HCT116 (cell line): ENCODE data around the gene TBL1X. TPM values are rescaled to one million over a fixed set of nuclear protein-coding genes. Genes with fewer than 3 reads are reported as not detected.

Experiments
- ATAC-seq: fragments of 200-7000 bp; cut with Tn5 transposase; 2 replicates; pipeline ENCODE4 v1.9.1; 2020; ENCODE audit warnings: mild to moderate bottlenecking, moderate library complexity
- BruUV-seq: library from RNA; stranded (reverse); fragments of 400-500 nt; replicated peaks from 2 replicates; lab custom pipeline; 2021; lab: Mats Ljungman, UMichigan
- CTCF ChIA-PET: fragments of 300-600 bp; sonication (Branson Sonifier 250); formaldehyde crosslinking; loops from one replicate; lab custom pipeline; 2021; ENCODE audit warnings: antibody characterized with exemption; lab: Charles Lee
- POLR2A ChIA-PET: fragments of 300-600, 350-600 bp; sonication (Branson Sonifier 250); formaldehyde crosslinking; loops from one replicate; lab custom pipeline; 2021; ENCODE audit warnings: antibody characterized with exemption; lab: Charles Lee
- RAD21 ChIA-PET, 2 experiments: fragments of 300-600 bp; sonication (Branson Sonifier 250); formaldehyde crosslinking; loops; one replicate each; lab custom pipeline; 2023; ENCODE audit warnings: low total read pairs in 2 of 2; ENCODE audit not compliant: uncharacterized antibody in 2 of 2, unreplicated experiment in 2 of 2, low non-redundant PET in 1 of 2; lab: Charles Lee
- DNase-seq: peaks from one replicate; pipeline ENCODE4 v3.0.0-alpha.2; 2010; ENCODE audit warnings: low read depth, low spot score
- H2AFZ ChIP-seq: fragments of 200-600 bp; shearing (Covaris generic), sonication (generic); 2 replicates; pipeline ENCODE4 v1.6.1; 2017; ENCODE audit warnings: low read depth, mixed run types, mixed read lengths, antibody characterized with exemption, low read length; ENCODE audit not compliant: poor library complexity, severe bottlenecking
- H3K27ac ChIP-seq: 2 replicates; pipeline ENCODE4 v1.5.1; 2012; ENCODE audit warnings: low read depth, low read length
- H3K27me3 ChIP-seq: fragments of 200-600 bp; sonication (generic); 2 replicates; pipeline ENCODE4 v1.6.1; 2016; ENCODE audit warnings: mixed run types, low read length, mixed read lengths; ENCODE audit not compliant: insufficient read depth
- H3K36me3 ChIP-seq, 2 experiments: fragments of 200-500 bp in 1 of 2; fragments of 200-600 bp in 1 of 2; sonication (Bioruptor generic) in 1 of 2; sonication (generic) in 1 of 2; 2 replicates each; pipeline versions ENCODE4 v1.5.1 to v1.6.1; 2014 to 2016; ENCODE audit warnings: low read length in 2 of 2, inconsistent platforms in 1 of 2, mixed read lengths in 1 of 2, mixed run types in 1 of 2; ENCODE audit not compliant: insufficient read depth in 2 of 2, control insufficient read depth in 1 of 2
- H3K4me1 ChIP-seq, 2 experiments: fragments of 200-600 bp in 1 of 2; sonication (generic) in 1 of 2; 2 replicates each; pipeline versions ENCODE4 v1.5.1 to v1.6.1; 2012 to 2017; ENCODE audit warnings: low read length in 2 of 2, inconsistent platforms in 1 of 2, mild to moderate bottlenecking in 1 of 2, mixed read lengths in 1 of 2, mixed run types in 1 of 2, moderate library complexity in 1 of 2; ENCODE audit not compliant: insufficient read depth in 2 of 2, control insufficient read depth in 1 of 2
- H3K4me2 ChIP-seq: fragments of 200-600 bp; sonication (generic); 2 replicates; pipeline ENCODE4 v1.6.1; 2017; ENCODE audit warnings: mixed run types, low read length, mixed read lengths
- H3K4me3 ChIP-seq, 2 experiments: fragments of 200-600 bp in 1 of 2; sonication (generic) in 1 of 2; replicated peaks in 1 of 2; 2 replicates each; pipeline ENCODE4 v1.5.1; 2011 to 2016; ENCODE audit warnings: low read length in 2 of 2, control low read depth in 1 of 2, low read depth in 1 of 2, mild to moderate bottlenecking in 1 of 2, mixed read lengths in 1 of 2, mixed run types in 1 of 2
- H3K79me2 ChIP-seq: fragments of 200-600 bp; sonication (generic); 2 replicates; pipeline ENCODE4 v1.6.1; 2017; ENCODE audit warnings: mild to moderate bottlenecking, mixed run types, low read length, moderate library complexity, mixed read lengths; ENCODE audit not compliant: insufficient read depth
- H3K9ac ChIP-seq: fragments of 200-600 bp; sonication (generic); 2 replicates; pipeline ENCODE4 v1.6.1; 2016; ENCODE audit warnings: low read length, mixed read lengths
- H3K9me2 ChIP-seq: fragments of 200-600 bp; sonication (generic), shearing (Covaris generic); 2 replicates; pipeline ENCODE4 v1.6.1; 2017; ENCODE audit warnings: mixed run types, mild to moderate bottlenecking, moderate library complexity; ENCODE audit not compliant: insufficient read depth
- H3K9me3 ChIP-seq, 2 experiments: fragments of 200-500 bp in 1 of 2; fragments of 200-600 bp in 1 of 2; sonication (Bioruptor generic) in 1 of 2; sonication (generic) in 1 of 2; 2 replicates each; pipeline ENCODE4 v1.6.1; 2014 to 2017; ENCODE audit warnings: low read length in 2 of 2, mixed read lengths in 2 of 2, inconsistent platforms in 1 of 2, low read depth in 1 of 2, mild to moderate bottlenecking in 1 of 2, mixed run types in 1 of 2, moderate library complexity in 1 of 2; ENCODE audit not compliant: control insufficient read depth in 1 of 2, insufficient read depth in 1 of 2
- H4K20me1 ChIP-seq: fragments of 200-600 bp; sonication (generic), shearing (Covaris generic); 2 replicates; pipeline ENCODE4 v1.6.1; 2017; ENCODE audit warnings: mixed run types, mild to moderate bottlenecking, moderate library complexity; ENCODE audit not compliant: insufficient read depth
- ATF3 ChIP-seq: IDR thresholded peaks from 2 replicates; pipeline ENCODE4 v1.6.1; 2012
- CBX3 ChIP-seq: IDR thresholded peaks from 2 replicates; pipeline ENCODE4 v1.6.1; 2012; ENCODE audit warnings: low read depth
- CEBPB ChIP-seq: IDR thresholded peaks from 2 replicates; pipeline ENCODE4 v1.6.1; 2012; ENCODE audit warnings: low read depth
- EGR1 ChIP-seq: IDR thresholded peaks from 2 replicates; pipeline ENCODE4 v1.6.1; 2012; ENCODE audit warnings: low read depth
- EZH2phosphoT487 ChIP-seq: fragments of 200-600 bp; IDR thresholded peaks from 2 replicates; pipeline ENCODE4 v1.6.1; 2018; ENCODE audit warnings: antibody characterized with exemption, borderline replicate concordance
- FOSL1 ChIP-seq: IDR thresholded peaks from 2 replicates; pipeline ENCODE4 v1.6.1; 2012; ENCODE audit warnings: low read depth
- POLR2A ChIP-seq: IDR thresholded peaks from 2 replicates; pipeline ENCODE4 v1.7.0; 2011; ENCODE audit warnings: borderline replicate concordance; ENCODE audit not compliant: insufficient read depth, insufficient read length; ENCODE audit errors: extremely low read depth
- RAD21 ChIP-seq: IDR thresholded peaks from 2 replicates; pipeline ENCODE4 v1.6.1; 2012; ENCODE audit warnings: low read depth, mild to moderate bottlenecking
- REST ChIP-seq: IDR thresholded peaks from 2 replicates; pipeline ENCODE4 v1.6.1; 2012; ENCODE audit warnings: low read depth
- SP1 ChIP-seq: IDR thresholded peaks from 2 replicates; pipeline ENCODE4 v1.6.1; 2012; ENCODE audit warnings: low read depth
- SRF ChIP-seq: IDR thresholded peaks from 2 replicates; pipeline ENCODE4 v1.6.1; 2012; ENCODE audit warnings: low read depth
- TCF7L2 ChIP-seq: IDR thresholded peaks from 2 replicates; pipeline ENCODE4 v1.7.0; 2011; ENCODE audit warnings: borderline replicate concordance, inconsistent platforms; ENCODE audit not compliant: insufficient read depth, insufficient read length; ENCODE audit errors: extremely low read depth
- YY1 ChIP-seq: IDR thresholded peaks from 2 replicates; pipeline ENCODE4 v1.6.1; 2011; ENCODE audit warnings: low read length, low read depth, moderate library complexity, mild to moderate bottlenecking; ENCODE audit not compliant: insufficient replicate concordance; ENCODE audit errors: extremely low read depth
- ZBTB33 ChIP-seq: IDR thresholded peaks from 2 replicates; pipeline ENCODE4 v1.6.1; 2011; ENCODE audit warnings: mild to moderate bottlenecking, low read length, moderate library complexity; ENCODE audit not compliant: insufficient replicate concordance; ENCODE audit errors: extremely low read depth
- ZFX ChIP-seq: fragments of 450-650 bp; IDR thresholded peaks from 2 replicates; pipeline ENCODE4 v1.6.1; 2017
- ZNF274 ChIP-seq: fragments of 200-500 bp; sonication (Bioruptor generic); IDR thresholded peaks from 2 replicates; pipeline ENCODE4 v1.6.1; 2014; ENCODE audit warnings: mild to moderate bottlenecking, low read depth, low read length, inconsistent platforms
- intact Hi-C: fragments of 100-400 bp; cut with micrococcal nuclease; formaldehyde crosslinking; loops from 2 replicates; pipeline ENCODE4 v1.10.0; 2022
- total RNA-seq: library from RNA; stranded (reverse); gene quantifications from one replicate; pipeline ENCODE4 v1.2.1, GENCODE V29; 2021; ENCODE audit not compliant: unreplicated experiment
- TF ChIP-seq, protein P1 (sequence below), 3 experiments: fragments of 200-600 bp in 1 of 3; sonication (generic) in 1 of 3; IDR thresholded peaks in 2 of 3; conservative IDR thresholded peaks in 1 of 3; 2 replicates each; pipeline ENCODE4 v1.5.1; 2012 to 2017; ENCODE audit warnings: low read depth in 2 of 3, low read length in 2 of 3, antibody characterized with exemption in 1 of 3, borderline replicate concordance in 1 of 3, control low read depth in 1 of 3, mild to moderate bottlenecking in 1 of 3, mixed read lengths in 1 of 3, mixed run types in 1 of 3, moderate library complexity in 1 of 3; ENCODE audit not compliant: insufficient read depth in 1 of 3

TBL1X gene
- total RNA-seq, 1 experiment from 2014 or later, result 37.8 TPM

DNA sequence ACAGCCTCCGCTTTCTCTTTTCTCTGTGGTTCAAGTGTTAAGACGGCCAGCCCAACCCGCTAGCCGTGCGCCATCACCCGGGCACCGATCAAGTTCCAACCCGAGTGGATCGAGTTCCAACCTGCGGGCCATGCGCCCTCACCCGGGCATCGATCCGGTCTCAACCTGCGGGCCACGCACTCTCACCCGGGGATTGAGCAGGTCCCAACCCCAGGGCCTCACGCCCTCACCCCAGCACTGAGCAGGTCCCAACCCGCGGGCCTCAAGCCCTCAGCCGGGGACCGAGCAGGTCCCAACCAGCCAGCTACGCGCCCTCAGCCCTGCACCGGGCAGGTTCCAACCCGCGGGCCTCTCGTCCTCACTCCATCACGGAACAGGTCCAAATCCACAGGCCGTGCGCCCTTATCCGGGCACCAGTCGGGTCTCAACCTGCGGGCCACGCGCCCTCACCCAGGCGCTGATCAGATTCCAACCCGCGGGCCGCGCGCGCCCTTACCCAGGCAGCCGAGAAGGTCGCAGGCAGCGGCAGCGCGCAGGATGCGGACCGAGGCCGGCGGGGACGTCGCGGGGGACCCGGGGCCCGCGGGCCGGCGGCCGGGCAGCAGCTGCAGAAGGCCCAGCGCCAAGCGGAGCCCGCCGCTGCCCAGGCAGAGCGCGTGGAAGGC lies 300.3 kb downstream of the TBL1X start:
- no peaks in the 10 kb centered on the region for H3K36me3 ChIP-seq
- no peaks in the 10 kb centered on the region for H3K9me3 ChIP-seq
- no peak overlapping the region for H3K9ac ChIP-seq
- H2AFZ ChIP-seq, result no peak overlapping the region
- H3K4me1 ChIP-seq, result no peaks in the 10 kb centered on the region
- no peak for DNase-seq
- no peak for TF ChIP-seq ATF3
- TF ChIP-seq ZBTB33, result no peak
- TF ChIP-seq ZFX, result no peak
- no peak for TF ChIP-seq SRF
- TF ChIP-seq TCF7L2, result no peak
- TF ChIP-seq YY1, result no peak
- TF ChIP-seq CEBPB, result no peak
- TF ChIP-seq POLR2A, result no peak
- no peak for TF ChIP-seq CBX3
- no peak for TF ChIP-seq RAD21
- TF ChIP-seq SP1, result no peak
- no peak for TF ChIP-seq ZNF274
- no peak for TF ChIP-seq REST
- TF ChIP-seq EGR1, result no peak
- no peak for TF ChIP-seq EZH2phosphoT487
- TF ChIP-seq, protein P1, sequence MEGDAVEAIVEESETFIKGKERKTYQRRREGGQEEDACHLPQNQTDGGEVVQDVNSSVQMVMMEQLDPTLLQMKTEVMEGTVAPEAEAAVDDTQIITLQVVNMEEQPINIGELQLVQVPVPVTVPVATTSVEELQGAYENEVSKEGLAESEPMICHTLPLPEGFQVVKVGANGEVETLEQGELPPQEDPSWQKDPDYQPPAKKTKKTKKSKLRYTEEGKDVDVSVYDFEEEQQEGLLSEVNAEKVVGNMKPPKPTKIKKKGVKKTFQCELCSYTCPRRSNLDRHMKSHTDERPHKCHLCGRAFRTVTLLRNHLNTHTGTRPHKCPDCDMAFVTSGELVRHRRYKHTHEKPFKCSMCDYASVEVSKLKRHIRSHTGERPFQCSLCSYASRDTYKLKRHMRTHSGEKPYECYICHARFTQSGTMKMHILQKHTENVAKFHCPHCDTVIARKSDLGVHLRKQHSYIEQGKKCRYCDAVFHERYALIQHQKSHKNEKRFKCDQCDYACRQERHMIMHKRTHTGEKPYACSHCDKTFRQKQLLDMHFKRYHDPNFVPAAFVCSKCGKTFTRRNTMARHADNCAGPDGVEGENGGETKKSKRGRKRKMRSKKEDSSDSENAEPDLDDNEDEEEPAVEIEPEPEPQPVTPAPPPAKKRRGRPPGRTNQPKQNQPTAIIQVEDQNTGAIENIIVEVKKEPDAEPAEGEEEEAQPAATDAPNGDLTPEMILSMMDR (IDR thresholded peaks at IDR 0.05 in 2 of 3, conservative IDR thresholded peaks at IDR 0.05 in 1 of 3; ENCODE audit: borderline replicate concordance in 1 of 3, insufficient read depth in 1 of 3, low read depth in 2 of 3, low read length in 2 of 3), result no peak
- TF ChIP-seq FOSL1, result no peak
- no peaks in the 10 kb centered on the region for H4K20me1 ChIP-seq
- H3K27me3 ChIP-seq, result no peaks in the 10 kb centered on the region
- intact Hi-C loops, result no loop called here
- BruUV-seq, result no TSS peak
- H3K4me3 ChIP-seq, result no peak overlapping the region
- POLR2A ChIA-PET, result no interaction called here
- H3K27ac ChIP-seq, result no peak overlapping the region
- ATAC-seq, result no peak
- no peaks in the 10 kb centered on the region for H3K79me2 ChIP-seq
- H3K4me2 ChIP-seq, result no peak overlapping the region
- CTCF ChIA-PET, result no interaction called here
- RAD21 ChIA-PET, result no interaction called here
- no peaks in the 10 kb centered on the region for H3K9me2 ChIP-seq
